ENCODE measurements around the gene FMR1. TPM values are rescaled to one million over a fixed set of nuclear protein-coding genes. Genes with fewer than 3 reads are reported as not detected.

Gene FMR1
- total and polyA plus RNA-seq, 2 donors (not counting 3 experiments of a cell fraction or from before 2014, with no cell fraction given) = 8.8 to 36.4 TPM

DNA sequence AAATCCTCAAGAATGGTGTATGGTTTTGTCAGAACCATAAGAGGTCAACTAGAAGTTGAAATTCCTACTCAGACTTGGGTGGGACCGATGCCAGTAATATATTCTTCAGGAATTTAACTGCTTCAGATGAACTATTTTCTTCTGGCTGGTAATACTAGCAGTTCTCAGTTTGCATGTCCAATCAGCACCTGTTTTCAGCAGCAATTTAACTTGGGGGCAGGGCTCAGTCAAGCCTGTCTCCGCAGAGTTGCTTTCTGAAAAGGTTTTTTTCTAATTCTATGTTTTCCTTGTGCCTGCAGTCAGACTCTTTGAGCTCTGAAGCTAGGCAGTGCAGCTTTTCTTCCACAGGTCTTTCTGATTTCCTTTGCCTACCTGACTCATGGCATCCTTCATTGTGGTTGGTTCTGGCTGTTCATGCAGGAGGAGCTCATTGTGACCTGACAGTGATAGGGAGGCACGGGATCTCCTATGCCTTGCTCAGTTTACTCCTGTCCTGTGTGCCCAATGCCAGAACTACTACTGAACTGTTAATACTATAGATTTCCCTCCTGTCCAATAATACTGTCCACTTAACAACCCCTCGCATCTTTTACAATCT is 17.3 kb upstream of the FMR1 start:
- Histone ChIP-seq H3K9me3 (replicated peaks; ENCODE audit: control insufficient read depth, insufficient read depth, low read length) (no peaks in the 10 kb centered on the region), H3K4me2 (ENCODE audit: insufficient read depth, low read length) (no peak overlapping the region), H3K9ac (replicated peaks; ENCODE audit: extremely low read depth, insufficient read depth, low read length) (no peak overlapping the region), H3K27ac (ENCODE audit: insufficient read depth, low read depth, low read length) (no peak overlapping the region), H4K20me1 (replicated peaks; ENCODE audit: control insufficient read depth, extremely low read depth, insufficient read depth, low read length) (no peaks in the 10 kb centered on the region), H3K9me1 (replicated peaks; ENCODE audit: control insufficient read depth, extremely low read depth, insufficient read depth, low read length) (no peaks in the 10 kb centered on the region), H3K4me3 (replicated peaks in 1 of 3; ENCODE audit: insufficient read depth in 1 of 3, low read depth in 1 of 3, low read length in 3 of 3) (no peak overlapping the region), H3K4me1 (ENCODE audit: control insufficient read depth, extremely low read depth, insufficient read depth, low read length) (no peaks in the 10 kb centered on the region), H3K79me2 (ENCODE audit: control insufficient read depth, insufficient read depth, low read length) (no peaks in the 10 kb centered on the region), H3K36me3 (ENCODE audit: control insufficient read depth in 2 of 2, extremely low read depth in 1 of 2, insufficient read depth in 2 of 2, low read length in 2 of 2) (no peaks in the 10 kb centered on the region), H2AFZ (ENCODE audit: low read depth, low read length) (no peak overlapping the region), H3K27me3 (ENCODE audit: control insufficient read depth in 2 of 2, insufficient read depth in 2 of 2, low read length in 2 of 2) (no peaks in the 10 kb centered on the region)
- ChIA-PET CTCF (no interaction called here), POLR2A (no interaction called here)
- FAIRE-seq (no peak), DNase-seq (ENCODE audit: low read depth, low spot score) (no peak)
- no peak for TF ChIP-seq GATA2 (IDR thresholded peaks at IDR 0.05; ENCODE audit: insufficient read depth, insufficient read length, low read depth, low read length)
- TF ChIP-seq FOS (IDR thresholded peaks at IDR 0.05; ENCODE audit: borderline replicate concordance, insufficient read depth, low read length) = no peak
- no TSS peak for BruUV-seq (replicated peaks)
- intact Hi-C loops (cut with micrococcal nuclease) (no loop called here), dilution Hi-C loops (cut with MboI; ENCODE audit: extremely low pct_ligation_motif_present, low sequenced_read_pairs) (no loop called here)

DNA sequence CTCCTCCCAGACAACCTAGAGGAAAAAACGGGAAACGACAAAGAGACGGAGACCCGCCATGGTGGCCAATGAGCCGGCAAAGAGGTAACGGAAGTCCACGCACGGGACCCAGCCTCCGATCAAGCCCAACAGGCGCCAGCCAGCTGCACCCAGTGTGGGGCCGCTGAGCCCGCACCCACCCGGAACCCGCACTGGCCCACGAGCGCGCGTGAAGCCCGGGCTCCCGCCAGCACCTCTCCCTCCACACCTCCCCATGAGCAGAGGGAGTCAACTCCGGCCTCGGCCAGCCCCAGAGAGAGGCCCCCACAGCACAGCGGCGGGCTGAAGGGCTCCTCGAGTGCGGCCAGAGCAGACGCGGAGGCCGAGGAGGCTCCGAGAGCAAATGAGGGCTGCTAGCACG is 14.6 kb upstream of the FMR1 start:
- no peak for DNase-seq (ENCODE audit: low read depth, low spot score)
- ChIA-PET CTCF (no interaction called here), POLR2A (no interaction called here)
- H3K9ac ChIP-seq (replicated peaks; ENCODE audit: extremely low read depth, insufficient read depth, low read length) = no peak overlapping the region
- H3K79me2 ChIP-seq (ENCODE audit: control insufficient read depth, insufficient read depth, low read length) = no peaks in the 10 kb centered on the region
- H2AFZ ChIP-seq (ENCODE audit: low read depth, low read length) = no peak overlapping the region
- no peaks in the 10 kb centered on the region for H3K9me1 ChIP-seq (replicated peaks; ENCODE audit: control insufficient read depth, extremely low read depth, insufficient read depth, low read length)
- TF ChIP-seq POLR2AphosphoS5 (IDR thresholded peaks at IDR 0.05; ENCODE audit: insufficient read depth, low read depth, low read length) (no peak), EZH2 (IDR thresholded peaks at IDR 0.05; ENCODE audit: borderline replicate concordance, low read depth, low read length, severe bottlenecking) (no peak), JUN (IDR thresholded peaks at IDR 0.05; ENCODE audit: borderline replicate concordance, insufficient read depth, insufficient read length, low read depth) (no peak), FOS (IDR thresholded peaks at IDR 0.05; ENCODE audit: borderline replicate concordance, insufficient read depth, low read length) (no peak)
- no peak for FAIRE-seq
- no peak overlapping the region for H3K27ac ChIP-seq (ENCODE audit: insufficient read depth, low read depth, low read length)
- BruUV-seq (replicated peaks) = no TSS peak
- no peaks in the 10 kb centered on the region for H3K9me3 ChIP-seq (replicated peaks; ENCODE audit: control insufficient read depth, insufficient read depth, low read length)
- no peaks in the 10 kb centered on the region for H3K27me3 ChIP-seq (ENCODE audit: control insufficient read depth in 2 of 2, insufficient read depth in 2 of 2, low read length in 2 of 2)
- H3K4me2 ChIP-seq (ENCODE audit: insufficient read depth, low read length) = no peak overlapping the region
- H3K36me3 ChIP-seq (ENCODE audit: control insufficient read depth in 2 of 2, extremely low read depth in 1 of 2, insufficient read depth in 2 of 2, low read length in 2 of 2) = no peaks in the 10 kb centered on the region
- no peaks in the 10 kb centered on the region for H4K20me1 ChIP-seq (replicated peaks; ENCODE audit: control insufficient read depth, extremely low read depth, insufficient read depth, low read length)
- intact Hi-C loops (cut with micrococcal nuclease) (no loop called here), dilution Hi-C loops (cut with MboI; ENCODE audit: extremely low pct_ligation_motif_present, low sequenced_read_pairs) (no loop called here)
- H3K4me1 ChIP-seq (ENCODE audit: control insufficient read depth, extremely low read depth, insufficient read depth, low read length) = no peaks in the 10 kb centered on the region
- H3K4me3 ChIP-seq (replicated peaks in 1 of 3; ENCODE audit: insufficient read depth in 1 of 3, low read depth in 1 of 3, low read length in 3 of 3) = no peak overlapping the region
